Activated gamma-delta T cell (primary cell): ENCODE data around the gene CACNB3.
"Not testable (repeated sequence)": the region's sequence is repeated elsewhere in the genome, so short reads cannot be mapped to it uniquely, and the experiment has no call there.

Experiments
- DNase-seq: peaks from one replicate; lab custom pipeline; 2025; lab: John Stamatoyannopoulos, UW

Gene CACNB3

GRCh38 chr12:48818831-48819590 lies 715 bp downstream of the CACNB3 start:
- DNase-seq = no peak

GRCh38 chr12:48819986-48820725 lies 1.9 kb downstream of the CACNB3 start:
- no peak for DNase-seq

- DNase-seq = no peak
These were observed 3.8 kb downstream of the CACNB3 start for GRCh38 chr12:48822139-48822538.

- no peak for DNase-seq
These were observed 4.4 kb downstream of the CACNB3 start for GRCh38 chr12:48822711-48823110.

GRCh38 chr12:48823281-48823680 lies 5.0 kb downstream of the CACNB3 start:
- no peak for DNase-seq

- DNase-seq = no peak
These were observed 5.8 kb downstream of the CACNB3 start for GRCh38 chr12:48824112-48824511.

- no peak for DNase-seq
These were observed 6.6 kb downstream of the CACNB3 start for GRCh38 chr12:48824905-48825304.

- no peak for DNase-seq
These were observed 8.0 kb downstream of the CACNB3 start for GRCh38 chr12:48826209-48826855.

- DNase-seq = no peak
These were observed 8.7 kb downstream of the CACNB3 start for GRCh38 chr12:48827026-48827425.

GRCh38 chr12:48827513-48828096 lies 9.3 kb downstream of the CACNB3 start:
- DNase-seq = no peak

GRCh38 chr12:48828293-48828692 lies 10.0 kb downstream of the CACNB3 start:
- no peak for DNase-seq

- no peak for DNase-seq
These were observed 10.7 kb downstream of the CACNB3 start for GRCh38 chr12:48828841-48829575.

GRCh38 chr12:48831257-48831656 lies 13.0 kb downstream of the CACNB3 start:
- DNase-seq = no peak

- no peak for DNase-seq
These were observed 14.2 kb downstream of the CACNB3 start for GRCh38 chr12:48832321-48833060.

- DNase-seq = no peak
These were observed 19.8 kb downstream of the CACNB3 start for GRCh38 chr12:48838048-48838447.

- not testable (repeated sequence) for DNase-seq
These were observed 23.7 kb downstream of the CACNB3 start for GRCh38 chr12:48842021-48842420.

- peak; percentile 91 for DNase-seq
These were observed 33.8 kb downstream of the CACNB3 start, which contains the start of gene DDX23 for GRCh38 chr12:48851883-48852733. Gene DDX23 (minus strand): TSS chr12:48852163. CDS start chr12:48845782, 6,381 bp downstream.

GRCh38 chr12:48852734-48853688 lies 34.7 kb downstream of the CACNB3 start:
- DNase-seq = no peak

GRCh38 chr12:48854488-48854887 lies 36.2 kb downstream of the CACNB3 start:
- no peak for DNase-seq
